Tibial nerve (tissue), 3 donors: ENCODE measurements around the gene RHD.

Source experiments
- CTCF ChIP-seq, 5 experiments: fragments of 200-600 bp in 3 of 5; fragments of 450-650 bp in 2 of 5; sonication (generic) in 3 of 5; IDR thresholded peaks; one replicate each; pipeline ENCODE4 v1.5.1; 2016 to 2019; ENCODE audit warnings: antibody characterized with exemption in 5 of 5, mild to moderate bottlenecking in 3 of 5, moderate library complexity in 2 of 5
- POLR2A ChIP-seq, 2 donors: fragments of 450-650 bp; IDR thresholded peaks; one replicate each; pipeline ENCODE4 v1.6.1; 2017; ENCODE audit warnings: antibody characterized with exemption in 2 of 2, mild to moderate bottlenecking in 2 of 2, moderate library complexity in 2 of 2

DNA sequence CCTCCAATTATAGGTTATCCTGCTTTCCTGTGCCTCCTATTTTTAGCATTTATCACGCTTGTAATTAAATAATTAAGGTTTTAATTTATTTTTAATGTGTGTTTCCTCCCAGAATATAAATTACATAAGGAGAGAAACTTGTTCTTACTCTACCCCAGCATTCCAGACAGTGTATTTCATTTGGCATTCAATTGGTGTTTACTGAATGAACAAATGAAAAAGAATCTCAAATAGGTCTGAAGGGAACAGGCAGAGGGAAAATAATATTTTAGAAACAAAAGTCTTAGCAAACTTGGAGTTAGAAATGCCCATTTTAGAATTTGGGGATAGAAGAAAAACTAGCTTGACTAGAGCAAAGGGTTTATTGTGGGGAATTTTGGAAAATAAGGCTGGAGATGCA is 15.1 kb upstream of the RHD start:
- TF ChIP-seq CTCF (IDR thresholded peaks at IDR 0.05) (no peak), POLR2A (IDR thresholded peaks at IDR 0.05) (no peak)
